ENCODE data around the gene SARDH.

DNA sequence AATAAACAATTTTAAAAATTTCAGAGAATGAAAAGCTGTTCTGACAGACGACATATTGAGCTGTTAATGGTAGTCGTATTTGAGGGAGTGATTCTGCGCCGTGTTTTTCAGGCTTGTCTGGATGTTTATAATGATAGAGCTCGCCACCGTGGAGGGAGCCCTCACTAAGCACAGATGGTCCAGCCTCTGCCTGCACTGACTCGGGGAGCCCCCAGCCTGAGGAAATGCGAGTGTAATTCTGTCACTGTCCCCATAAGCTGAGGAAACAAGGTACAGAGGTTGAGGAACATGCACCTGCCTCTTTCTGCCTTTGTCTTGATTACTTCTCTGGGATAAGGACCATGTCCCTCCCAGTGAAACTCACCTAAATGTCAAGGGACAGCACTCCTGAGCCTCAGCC lies 109.4 kb downstream of the SARDH start:
- TF ChIP-seq, protein P1, sequence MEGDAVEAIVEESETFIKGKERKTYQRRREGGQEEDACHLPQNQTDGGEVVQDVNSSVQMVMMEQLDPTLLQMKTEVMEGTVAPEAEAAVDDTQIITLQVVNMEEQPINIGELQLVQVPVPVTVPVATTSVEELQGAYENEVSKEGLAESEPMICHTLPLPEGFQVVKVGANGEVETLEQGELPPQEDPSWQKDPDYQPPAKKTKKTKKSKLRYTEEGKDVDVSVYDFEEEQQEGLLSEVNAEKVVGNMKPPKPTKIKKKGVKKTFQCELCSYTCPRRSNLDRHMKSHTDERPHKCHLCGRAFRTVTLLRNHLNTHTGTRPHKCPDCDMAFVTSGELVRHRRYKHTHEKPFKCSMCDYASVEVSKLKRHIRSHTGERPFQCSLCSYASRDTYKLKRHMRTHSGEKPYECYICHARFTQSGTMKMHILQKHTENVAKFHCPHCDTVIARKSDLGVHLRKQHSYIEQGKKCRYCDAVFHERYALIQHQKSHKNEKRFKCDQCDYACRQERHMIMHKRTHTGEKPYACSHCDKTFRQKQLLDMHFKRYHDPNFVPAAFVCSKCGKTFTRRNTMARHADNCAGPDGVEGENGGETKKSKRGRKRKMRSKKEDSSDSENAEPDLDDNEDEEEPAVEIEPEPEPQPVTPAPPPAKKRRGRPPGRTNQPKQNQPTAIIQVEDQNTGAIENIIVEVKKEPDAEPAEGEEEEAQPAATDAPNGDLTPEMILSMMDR (IDR thresholded peaks at IDR 0.05 in 8 of 11, conservative IDR thresholded peaks at IDR 0.05 in 3 of 11) = no peak
- TF ChIP-seq POLR2A (IDR thresholded peaks at IDR 0.05) = no peak
- TF ChIP-seq POLR2AphosphoS5 (IDR thresholded peaks at IDR 0.05) = no peak

Measured in spleen (tissue), 7 donors.